HG03039 (cell line): ENCODE results near the gene NPC1L1.

ENCODE experiments used
- ATAC-seq: cut with Tn5 transposase; IDR thresholded peaks from one replicate; pipeline ENCODE4 v1.9.1; 2021; ENCODE audit warnings: mild to moderate bottlenecking, moderate library complexity; ENCODE audit not compliant: unreplicated experiment

NPC1L1 gene

GRCh38 chr7:44541028-44541869 is at the start of gene NPC1L1:
Gene NPC1L1 (minus strand): TSS chr7:44541330. CDS start chr7:44541259, 71 bp downstream.
- ATAC-seq: no peak

GRCh38 chr7:44590910-44591309 is 49.8 kb upstream of the NPC1L1 start:
- ATAC-seq: no peak

GRCh38 chr7:44587843-44588711 is 46.9 kb upstream of the NPC1L1 start:
- ATAC-seq: no peak

GRCh38 chr7:44583146-44583865 is 42.2 kb upstream of the NPC1L1 start:
- no peak for ATAC-seq

GRCh38 chr7:44581879-44582603 is 40.9 kb upstream of the NPC1L1 start, which contains the start of gene TMED4:
Gene TMED4 (minus strand): TSS chr7:44582231. CDS start chr7:44582206, 25 bp downstream.
- peak; percentile 79 for ATAC-seq

- peak; percentile 33 for ATAC-seq
Measured at GRCh38 chr7:44580945-44581878, 40.1 kb upstream of the NPC1L1 start.

- no peak for ATAC-seq
Measured at GRCh38 chr7:44576228-44576627, 35.1 kb upstream of the NPC1L1 start.

GRCh38 chr7:44575054-44575453 is 33.9 kb upstream of the NPC1L1 start:
- no peak for ATAC-seq

- no peak for ATAC-seq
Measured at GRCh38 chr7:44574287-44574872, 33.2 kb upstream of the NPC1L1 start.

- peak; percentile 87 for ATAC-seq
Measured at GRCh38 chr7:44573464-44574286, 32.5 kb upstream of the NPC1L1 start, which contains the start of gene DDX56. Gene DDX56 (minus strand): TSS chr7:44573908. CDS start chr7:44573895, 13 bp downstream.

- ATAC-seq: no peak
Measured at GRCh38 chr7:44572771-44573170, 31.6 kb upstream of the NPC1L1 start.

GRCh38 chr7:44569959-44570358 is 28.8 kb upstream of the NPC1L1 start:
- no peak for ATAC-seq

- ATAC-seq: no peak
Measured at GRCh38 chr7:44568771-44569560, 27.8 kb upstream of the NPC1L1 start.

GRCh38 chr7:44567884-44568283 is 26.8 kb upstream of the NPC1L1 start:
- ATAC-seq: no peak

- no peak for ATAC-seq
Measured at GRCh38 chr7:44566680-44567079, 25.6 kb upstream of the NPC1L1 start.

- ATAC-seq: peak; percentile 13
Measured at GRCh38 chr7:44565795-44566559, 24.8 kb upstream of the NPC1L1 start.
